ENCODE data around the gene PIP. TPM values are rescaled to one million over a fixed set of nuclear protein-coding genes. Genes with fewer than 3 reads are reported as not detected.

PIP gene
- polyA plus RNA-seq, 2 of the 4 experiments (the other 2 are of a cell fraction): 0.14 TPM; not detected in 1

- no peak for ATAC-seq
- peaks cover 14% of the 10 kb centered on the region for H3K4me1 ChIP-seq
- FAIRE-seq: no peak
- CTCF ChIA-PET: interaction anchor here (1.3 kb wide), 1 partner anchor 18 kb away, joined by 3 read pairs; no protein-coding TSS in a partner anchor
- no peak overlapping the region for H3K27ac ChIP-seq
- no peak for TF ChIP-seq JUN (IDR thresholded peaks at IDR 0.05)
- no peak for TF ChIP-seq JUNB (IDR thresholded peaks at IDR 0.05)
- TF ChIP-seq HEYL (CRISPR knock-in tag; IDR thresholded peaks at IDR 0.05): no peak
- no peak for TF ChIP-seq BHLHE40 (IDR thresholded peaks at IDR 0.05; ENCODE audit: low read depth, low read length)
- DNase-seq (ENCODE audit: low read depth in 1 of 2, low spot score in 1 of 2): no peak
- H3K4me2 ChIP-seq: no peak overlapping the region
- no peaks in the 10 kb centered on the region for H3K9me3 ChIP-seq
- H3K4me3 ChIP-seq: no peak overlapping the region
- POLR2A ChIA-PET: no interaction called here
These were observed 1.3 kb upstream of the PIP start for GRCh38 chr7:143130541-143130940.

GRCh38 chr7:143147070-143147469, 15.2 kb downstream of the PIP start:
- DNase-seq (ENCODE audit: low read depth in 1 of 2, low spot score in 1 of 2): no peak
- Histone ChIP-seq H3K27ac (no peak overlapping the region), H3K4me2 (no peak overlapping the region), H3K4me1 (no peaks in the 10 kb centered on the region), H3K4me3 (no peak overlapping the region), H3K9me3 (no peaks in the 10 kb centered on the region)
- no peak for TF ChIP-seq TP53 (CRISPR knock-in tag; IDR thresholded peaks at IDR 0.05)
- no peak for TF ChIP-seq ZNF302 (CRISPR knock-in tag; IDR thresholded peaks at IDR 0.05)
- no peak for TF ChIP-seq MAFK (IDR thresholded peaks at IDR 0.05; ENCODE audit: partially characterized antibody)
- TF ChIP-seq JUN (IDR thresholded peaks at IDR 0.05): no peak
- no peak for TF ChIP-seq POLR2AphosphoS2 (conservative IDR thresholded peaks at IDR 0.05; ENCODE audit: low read length)
- no peak for TF ChIP-seq TFCP2L1 (CRISPR knock-in tag; IDR thresholded peaks at IDR 0.05)
- TF ChIP-seq HDAC2 (IDR thresholded peaks at IDR 0.05): no peak
- no peak for TF ChIP-seq CBX2 (IDR thresholded peaks at IDR 0.05; ENCODE audit: borderline replicate concordance, low read depth)
- TF ChIP-seq FOSL2 (IDR thresholded peaks at IDR 0.05): no peak
- no peak for TF ChIP-seq FOSL2 (CRISPR knock-in tag; IDR thresholded peaks at IDR 0.05)
- TF ChIP-seq RAD21 (conservative IDR thresholded peaks at IDR 0.05 in 1 of 2, IDR thresholded peaks at IDR 0.05 in 1 of 2): no peak
- TF ChIP-seq HMGXB4 (CRISPR knock-in tag; IDR thresholded peaks at IDR 0.05; ENCODE audit: borderline replicate concordance): no peak
- no peak for TF ChIP-seq SMC3 (IDR thresholded peaks at IDR 0.05)
- no peak for TF ChIP-seq HOXA7 (CRISPR knock-in tag; IDR thresholded peaks at IDR 0.05)
- no peak for TF ChIP-seq NFE2L2 (conservative IDR thresholded peaks at IDR 0.05; ENCODE audit: low read length)
- no peak for TF ChIP-seq FOSB (CRISPR knock-in tag; IDR thresholded peaks at IDR 0.05)
- FAIRE-seq: no peak
- ATAC-seq: no peak
- CTCF ChIA-PET: no interaction called here
- POLR2A ChIA-PET: no interaction called here

GRCh38 chr7:143148050-143148449, 16.2 kb downstream of the PIP start:
- no peak for TF ChIP-seq HES2 (IDR thresholded peaks at IDR 0.05)
- TF ChIP-seq CTCF (IDR thresholded peaks at IDR 0.05): no peak
- no peak for TF ChIP-seq TFCP2L1 (CRISPR knock-in tag; IDR thresholded peaks at IDR 0.05)
- TF ChIP-seq RARB (CRISPR knock-in tag; IDR thresholded peaks at IDR 0.05): no peak
- no peak for TF ChIP-seq ELK1 (IDR thresholded peaks at IDR 0.05; ENCODE audit: low read depth, low read length)
- TF ChIP-seq BHLHE40 (IDR thresholded peaks at IDR 0.05; ENCODE audit: low read depth, low read length): no peak
- no peak for TF ChIP-seq USF2 (IDR thresholded peaks at IDR 0.05)
- no peak for TF ChIP-seq KDM1A (IDR thresholded peaks at IDR 0.05; ENCODE audit: low read depth)
- no peak for TF ChIP-seq NPAS2 (CRISPR knock-in tag; IDR thresholded peaks at IDR 0.05; ENCODE audit: borderline replicate concordance)
- TF ChIP-seq EHF (CRISPR knock-in tag; IDR thresholded peaks at IDR 0.05): no peak
- TF ChIP-seq ATOH8 (CRISPR knock-in tag; IDR thresholded peaks at IDR 0.05; ENCODE audit: low read depth): no peak
- TF ChIP-seq CEBPB (IDR thresholded peaks at IDR 0.05): no peak
- TF ChIP-seq NFE2L2 (conservative IDR thresholded peaks at IDR 0.05; ENCODE audit: low read length): no peak
- no peak for TF ChIP-seq RFX5 (IDR thresholded peaks at IDR 0.05)
- ChIA-PET CTCF (no interaction called here), POLR2A (no interaction called here)
- 3% methylated on average over 4 of the region's 4 CpGs for WGBS (ENCODE audit: missing lambda C conversion rate)
- ATAC-seq (no peak), FAIRE-seq (no peak), DNase-seq (ENCODE audit: low read depth in 1 of 2, low spot score in 1 of 2) (no peak)
- H3K4me3 ChIP-seq: no peak overlapping the region
- no peak overlapping the region for H3K27ac ChIP-seq
- no peaks in the 10 kb centered on the region for H3K4me1 ChIP-seq
- H3K9me3 ChIP-seq: no peaks in the 10 kb centered on the region
- H3K4me2 ChIP-seq: no peak overlapping the region

All from A549 (cell line).